Hepatocyte (in vitro differentiated cells): ENCODE data around the gene FBXO9.

Source experiments
- EZH2 ChIP-seq: fragments of 200-600 bp; sonication (generic); IDR thresholded peaks from 2 replicates; pipeline ENCODE4 v1.6.1; 2016; ENCODE audit warnings: antibody characterized with exemption, mild to moderate bottlenecking, borderline replicate concordance
- TF ChIP-seq, protein P1 (sequence below): fragments of 200-600 bp; sonication (generic); IDR thresholded peaks from 2 replicates; pipeline ENCODE4 v1.5.1; 2016; ENCODE audit warnings: antibody characterized with exemption, mild to moderate bottlenecking; ENCODE audit not compliant: poor library complexity

DNA sequence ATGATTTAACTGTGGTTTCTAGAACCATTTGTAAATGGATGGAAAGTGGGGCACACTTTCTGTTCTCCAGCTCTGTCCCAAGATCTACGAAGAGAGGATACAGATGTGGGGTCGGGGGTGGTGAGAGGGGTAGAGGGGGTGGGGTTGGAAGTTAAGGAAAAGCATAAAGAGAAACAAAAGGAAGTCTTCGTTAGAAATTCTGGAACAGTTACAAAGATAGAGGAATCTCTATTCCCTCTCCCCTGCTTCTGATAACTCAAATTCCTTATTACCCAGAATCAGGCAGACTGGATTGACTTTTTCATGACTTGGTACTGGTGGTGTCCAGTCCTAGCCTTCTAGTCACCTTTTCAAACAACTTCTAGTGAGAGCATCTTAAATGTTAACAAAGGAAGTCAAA, 78.5 kb downstream of the FBXO9 start:
- TF ChIP-seq, protein P1, sequence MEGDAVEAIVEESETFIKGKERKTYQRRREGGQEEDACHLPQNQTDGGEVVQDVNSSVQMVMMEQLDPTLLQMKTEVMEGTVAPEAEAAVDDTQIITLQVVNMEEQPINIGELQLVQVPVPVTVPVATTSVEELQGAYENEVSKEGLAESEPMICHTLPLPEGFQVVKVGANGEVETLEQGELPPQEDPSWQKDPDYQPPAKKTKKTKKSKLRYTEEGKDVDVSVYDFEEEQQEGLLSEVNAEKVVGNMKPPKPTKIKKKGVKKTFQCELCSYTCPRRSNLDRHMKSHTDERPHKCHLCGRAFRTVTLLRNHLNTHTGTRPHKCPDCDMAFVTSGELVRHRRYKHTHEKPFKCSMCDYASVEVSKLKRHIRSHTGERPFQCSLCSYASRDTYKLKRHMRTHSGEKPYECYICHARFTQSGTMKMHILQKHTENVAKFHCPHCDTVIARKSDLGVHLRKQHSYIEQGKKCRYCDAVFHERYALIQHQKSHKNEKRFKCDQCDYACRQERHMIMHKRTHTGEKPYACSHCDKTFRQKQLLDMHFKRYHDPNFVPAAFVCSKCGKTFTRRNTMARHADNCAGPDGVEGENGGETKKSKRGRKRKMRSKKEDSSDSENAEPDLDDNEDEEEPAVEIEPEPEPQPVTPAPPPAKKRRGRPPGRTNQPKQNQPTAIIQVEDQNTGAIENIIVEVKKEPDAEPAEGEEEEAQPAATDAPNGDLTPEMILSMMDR, result no peak
- TF ChIP-seq EZH2, result no peak
